Activated T-cell treated with anti-CD3 and anti-CD28 coated beads, Interleukin-2, amount 50 U/mL, for 48 hours (primary cell): Measurements from ENCODE around the gene CBFA2T3.
"Not testable (repeated sequence)": the region's sequence is repeated elsewhere in the genome, so short reads cannot be mapped to it uniquely, and the experiment has no call there.

Experiments used
- DNase-seq, 2 experiments: peaks; one replicate each; pipeline ENCODE4 v3.0.0-alpha.2; 2020

Gene CBFA2T3

DNA sequence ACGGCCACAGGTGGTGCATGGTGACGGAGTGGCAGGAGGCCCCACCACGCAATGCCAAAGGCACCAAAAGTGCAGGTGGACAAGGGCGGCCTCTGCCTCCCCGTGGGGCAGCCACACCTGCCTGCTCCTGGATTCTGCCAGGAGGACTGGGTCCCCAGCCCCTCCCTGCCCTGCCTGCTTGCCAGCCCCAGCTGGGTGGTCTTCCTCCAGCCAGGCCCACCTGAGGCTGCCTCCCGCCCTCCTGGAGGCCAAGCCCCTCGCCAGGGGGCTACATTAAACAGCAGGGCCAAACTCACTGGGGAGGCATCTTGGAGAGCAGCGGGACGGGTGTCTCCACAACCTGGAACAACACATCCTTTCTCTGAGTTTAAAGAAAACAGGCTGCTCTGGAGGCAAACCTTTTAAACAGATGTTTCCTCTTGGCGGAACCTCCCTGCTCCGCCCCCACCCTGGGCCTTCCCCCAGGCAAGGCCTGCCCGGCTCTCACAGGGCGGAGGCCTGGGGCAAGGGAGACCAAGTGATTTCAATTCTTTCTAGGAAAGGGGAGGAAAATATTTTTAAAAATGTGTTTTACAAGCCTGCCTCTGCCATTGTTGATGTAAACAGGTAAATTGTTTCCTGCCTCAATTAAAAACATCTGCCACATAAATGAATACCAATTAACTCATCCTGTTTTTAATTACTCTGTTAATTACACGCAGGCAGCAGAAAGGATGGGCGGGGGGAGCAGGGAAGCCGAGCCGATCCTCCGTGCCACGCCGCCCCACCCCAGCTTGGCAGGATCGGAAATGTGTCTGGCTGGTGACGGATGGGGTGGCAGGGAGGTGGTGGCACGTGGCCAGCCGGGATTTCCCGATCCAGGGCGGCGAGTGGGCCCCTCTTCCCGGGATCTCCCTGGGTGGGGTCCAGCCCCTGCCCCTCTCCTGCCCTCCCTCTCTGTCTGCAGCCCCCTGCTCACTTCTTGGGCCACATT, 56.1 kb downstream of the CBFA2T3 start:
- no peak for DNase-seq

DNA sequence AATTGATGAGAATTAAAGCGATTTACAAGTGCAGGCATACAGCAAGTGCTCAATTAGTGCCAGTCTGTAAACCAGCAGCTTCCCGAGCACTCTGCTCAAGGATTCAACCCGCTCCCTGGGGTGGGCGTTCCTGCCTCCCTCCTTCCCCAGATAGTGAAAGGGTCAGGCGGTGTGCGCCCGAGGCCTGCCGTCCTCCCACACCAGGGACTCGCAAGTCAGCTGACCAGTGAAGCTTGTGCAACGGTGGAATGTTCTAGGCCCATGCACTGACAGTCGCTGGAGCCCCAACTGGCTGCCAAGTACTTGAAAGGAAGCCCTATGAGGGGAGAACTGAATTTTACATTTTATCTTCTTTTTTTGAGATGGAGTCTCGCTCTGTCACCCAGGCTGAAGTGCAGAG, 57.1 kb downstream of the CBFA2T3 start:
- no peak for DNase-seq

DNA sequence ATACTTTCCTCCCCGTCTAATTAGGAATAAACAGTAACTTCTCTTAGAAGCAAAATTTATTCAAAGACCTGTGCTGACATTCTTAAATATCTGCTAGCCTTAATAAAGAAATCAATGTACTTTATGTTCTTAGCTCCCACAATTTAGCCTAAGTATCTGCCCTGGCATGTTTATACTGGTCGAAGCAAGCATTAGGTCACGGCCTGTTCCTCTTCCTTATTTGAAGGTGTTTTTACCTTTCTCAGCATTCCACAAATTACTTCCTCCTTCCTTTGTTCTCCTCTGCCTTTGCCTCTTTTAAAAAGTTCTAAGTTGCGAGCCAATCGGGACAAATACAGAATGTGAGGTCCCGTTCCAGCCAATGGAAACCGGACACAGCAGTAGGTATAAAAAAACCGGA, 58.1 kb downstream of the CBFA2T3 start:
- not testable (repeated sequence) for DNase-seq

DNA sequence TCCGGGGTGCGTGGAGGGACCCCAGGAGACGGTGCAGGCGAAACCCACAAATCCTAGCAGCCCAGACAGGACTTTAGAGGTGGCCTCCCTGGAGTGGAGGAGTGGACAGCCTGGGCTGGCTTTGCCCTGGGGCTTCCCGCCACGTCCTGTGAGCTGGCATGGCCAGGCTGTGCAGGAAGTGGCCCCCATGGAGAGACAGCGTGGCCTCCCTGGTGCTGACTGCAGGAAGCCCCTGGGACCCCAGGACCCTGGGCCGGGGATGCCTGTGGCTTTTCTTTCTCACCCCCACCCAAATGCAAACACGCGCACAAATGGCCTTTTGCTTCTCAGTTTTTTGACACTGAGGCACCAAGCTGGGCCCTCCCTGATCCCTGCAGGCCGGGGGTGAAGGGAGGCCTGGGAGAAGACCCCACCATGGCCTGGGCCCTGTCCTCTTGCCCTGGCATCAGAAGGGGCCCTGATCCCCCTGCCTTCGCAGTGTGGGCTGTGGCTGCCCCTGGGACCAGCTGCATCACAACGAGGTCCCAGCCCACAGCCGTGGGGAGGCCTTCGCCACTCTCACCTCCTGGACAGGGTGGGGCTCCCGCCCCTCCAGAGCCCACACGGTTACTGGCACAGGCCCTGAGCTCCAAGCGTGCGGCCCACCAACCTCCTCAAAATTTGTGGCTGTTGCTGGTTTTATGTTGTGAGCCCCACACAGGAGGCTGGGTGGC, 58.9 kb downstream of the CBFA2T3 start:
- DNase-seq, result no peak

DNA sequence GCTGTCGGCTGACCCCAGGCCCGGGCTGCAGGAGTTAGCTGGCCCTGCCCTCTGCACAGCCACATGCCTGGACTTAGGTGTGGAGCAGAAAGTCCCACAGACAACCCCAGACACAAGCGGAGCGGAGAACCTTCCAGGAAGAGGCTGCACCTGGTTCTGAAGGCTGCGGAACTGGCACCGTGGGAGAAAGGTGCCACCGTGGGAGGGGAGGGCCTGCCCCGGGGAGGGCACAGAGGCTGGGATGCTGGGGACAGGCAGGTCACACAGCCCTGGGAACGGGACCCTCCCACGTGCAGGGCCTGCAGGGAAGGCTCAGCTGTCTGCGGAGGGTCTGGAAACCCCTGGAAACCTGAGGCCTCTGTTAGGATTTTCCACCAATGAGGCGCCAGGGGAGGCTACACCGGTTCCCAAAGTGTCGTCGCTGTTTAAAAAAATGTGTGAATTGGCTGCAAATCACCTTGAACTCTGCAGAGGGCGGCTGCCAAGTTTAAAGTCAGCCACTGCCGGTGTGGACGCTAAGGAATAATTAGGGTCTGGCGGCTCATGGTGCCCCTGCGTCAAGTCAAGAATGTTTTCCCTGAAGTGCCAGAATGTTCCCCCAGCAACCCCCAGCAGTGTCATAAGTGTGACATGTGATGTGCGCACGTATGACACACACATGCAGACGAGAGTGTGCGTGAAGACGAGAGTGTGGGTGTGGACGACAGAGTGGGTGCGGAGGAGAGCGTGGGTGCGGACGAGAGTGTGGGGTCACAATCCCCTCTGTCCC, 59.7 kb downstream of the CBFA2T3 start:
- no peak for DNase-seq

DNA sequence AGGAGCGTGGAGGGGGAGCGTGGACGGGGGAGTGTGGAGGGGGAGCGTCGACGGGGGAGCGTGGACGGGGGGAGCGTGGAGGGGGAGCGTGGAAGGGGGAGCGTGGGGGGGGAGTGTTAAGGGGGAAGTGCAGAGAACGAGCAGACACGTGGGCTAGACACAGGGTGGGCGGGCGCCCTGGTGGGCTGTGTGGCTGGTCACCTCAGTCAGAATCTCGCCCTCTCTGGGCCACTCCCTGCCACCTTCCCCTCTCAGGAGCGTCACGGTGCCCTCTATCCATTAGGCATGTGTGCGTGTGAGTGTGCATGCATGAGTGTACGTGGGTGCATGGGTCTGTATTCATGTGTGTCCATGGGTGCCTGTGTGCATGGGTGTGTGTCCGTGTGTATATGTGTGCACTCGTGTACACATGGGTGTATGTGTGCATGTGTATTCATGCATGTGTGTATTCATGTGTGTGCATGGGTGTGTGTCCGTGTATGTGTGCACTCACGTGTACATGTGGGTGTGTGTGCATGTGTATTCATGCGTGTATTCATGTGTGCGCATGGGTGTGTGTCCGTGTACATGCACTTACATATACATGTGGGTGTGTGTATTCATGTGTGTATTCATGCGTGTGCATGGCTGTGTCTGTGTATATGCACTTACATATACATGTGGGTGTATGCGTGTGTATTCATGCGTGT, 61.2 kb downstream of the CBFA2T3 start:
- DNase-seq, result no peak

DNA sequence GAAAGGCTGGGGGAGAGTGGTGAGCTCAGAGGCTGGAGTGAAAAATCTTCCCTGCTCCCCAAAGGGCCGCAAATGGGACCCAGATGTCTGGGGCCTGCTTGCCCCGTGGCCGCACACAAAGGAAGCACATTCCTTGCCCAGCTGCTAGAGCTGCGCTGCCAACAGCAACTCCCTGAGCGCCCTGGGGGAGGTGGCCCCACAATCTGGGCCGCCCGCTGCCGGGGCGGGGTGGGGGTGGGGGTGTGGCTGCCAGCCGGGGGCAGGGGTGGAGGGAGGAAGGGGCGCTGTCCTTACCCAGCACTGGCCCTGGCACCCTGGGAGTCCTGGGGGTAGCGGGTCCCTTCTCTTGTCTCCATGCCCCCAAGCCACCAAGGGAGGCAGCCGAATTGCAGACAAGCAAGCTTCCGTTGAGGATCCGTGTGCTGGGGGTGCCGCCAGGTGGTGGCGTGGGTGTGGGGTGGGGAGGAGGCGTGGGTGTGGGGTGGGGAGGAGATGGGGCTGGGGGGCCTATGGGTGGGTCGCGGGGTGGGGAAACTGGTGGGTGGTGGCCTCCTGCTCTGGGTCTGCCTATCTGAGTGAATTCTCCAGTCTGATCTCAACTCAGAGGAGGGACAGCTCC, 62.1 kb downstream of the CBFA2T3 start:
- no peak for DNase-seq

DNA sequence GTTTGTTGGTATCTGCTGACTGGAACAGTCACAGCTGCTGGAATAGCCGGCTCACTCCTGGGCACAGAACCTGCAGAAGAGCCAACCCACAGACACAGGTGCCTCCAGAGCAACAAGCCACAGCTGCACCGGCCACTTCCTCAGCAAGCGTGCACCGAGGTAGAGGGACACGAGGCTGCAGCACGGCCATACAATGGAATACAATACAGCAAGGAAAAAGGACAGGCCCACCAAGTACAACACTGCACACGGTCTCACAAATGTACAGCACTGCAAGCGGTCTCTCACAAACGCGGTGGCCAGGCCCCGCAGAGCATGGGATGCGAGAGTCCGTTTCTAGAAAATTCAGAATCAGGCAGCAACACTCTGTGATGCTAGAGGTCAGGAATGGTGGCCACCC, 63.1 kb downstream of the CBFA2T3 start:
- no peak for DNase-seq

DNA sequence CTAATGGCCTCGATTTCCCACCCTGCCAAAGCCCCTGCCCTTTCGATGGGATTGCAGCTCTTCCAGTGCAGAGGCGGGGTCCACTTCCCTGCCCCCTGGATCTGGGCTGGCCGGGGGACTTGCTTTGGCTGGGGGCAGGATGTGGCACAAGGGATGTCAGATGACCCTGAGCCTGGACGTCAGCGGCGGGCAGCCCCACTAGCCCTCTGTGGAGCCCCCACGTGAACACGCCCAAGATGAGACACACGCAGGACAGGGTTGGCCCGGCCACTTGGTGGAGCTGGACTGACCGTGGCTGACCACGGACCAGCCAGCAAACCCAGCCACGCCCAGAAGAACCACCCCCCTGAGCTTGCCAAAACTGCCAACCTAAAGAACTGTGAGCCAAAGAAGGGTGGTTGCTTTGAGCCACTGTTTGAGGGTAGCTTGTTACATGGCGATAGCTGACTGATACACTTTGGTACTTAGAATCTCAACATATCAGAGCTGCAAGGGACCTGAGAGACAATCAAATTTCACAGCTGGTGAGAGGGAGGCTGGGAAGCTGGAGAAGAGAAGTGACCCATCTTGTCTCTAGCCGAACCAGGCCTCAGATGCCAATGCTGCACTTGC, 63.9 kb downstream of the CBFA2T3 start:
- no peak for DNase-seq

DNA sequence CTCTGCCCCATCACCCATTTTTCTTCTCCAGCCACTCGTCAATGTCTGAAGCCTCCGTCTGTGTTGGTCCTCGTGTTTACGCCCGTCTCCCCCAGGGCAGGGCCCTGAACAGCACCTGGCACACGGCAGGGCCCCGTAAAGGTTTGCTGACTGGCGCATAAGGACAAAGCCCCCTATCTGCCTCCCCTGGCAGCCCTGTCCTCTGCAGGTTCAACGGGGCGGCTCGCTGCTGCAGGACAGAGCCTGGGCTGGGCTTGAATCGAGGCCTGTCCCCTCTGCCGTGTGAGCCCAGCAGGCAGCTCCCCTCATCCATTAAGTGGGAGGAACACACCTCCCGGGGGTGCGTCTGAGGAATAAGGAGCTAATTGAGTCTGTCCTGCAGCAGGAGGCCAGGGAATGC, 64.5 kb downstream of the CBFA2T3 start:
- no peak for DNase-seq

DNA sequence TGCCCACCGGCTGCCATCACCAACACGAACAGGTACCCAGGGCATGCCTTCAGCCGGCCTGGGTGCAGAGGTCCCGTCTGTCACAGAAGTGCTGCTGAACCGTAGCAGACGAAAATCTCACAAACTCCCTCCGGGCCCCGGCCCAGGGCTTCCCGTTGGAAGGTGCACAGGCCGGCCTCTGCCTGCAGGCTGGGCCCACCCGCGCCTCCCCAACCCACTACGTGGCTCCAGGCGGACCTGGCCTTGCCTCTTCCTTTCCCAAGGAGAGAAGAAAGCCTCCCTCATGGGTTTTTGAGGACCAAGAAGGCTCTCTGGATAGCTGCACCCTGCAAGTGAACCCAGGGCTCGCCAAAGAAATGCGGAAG, 65.1 kb downstream of the CBFA2T3 start:
- no peak for DNase-seq

DNA sequence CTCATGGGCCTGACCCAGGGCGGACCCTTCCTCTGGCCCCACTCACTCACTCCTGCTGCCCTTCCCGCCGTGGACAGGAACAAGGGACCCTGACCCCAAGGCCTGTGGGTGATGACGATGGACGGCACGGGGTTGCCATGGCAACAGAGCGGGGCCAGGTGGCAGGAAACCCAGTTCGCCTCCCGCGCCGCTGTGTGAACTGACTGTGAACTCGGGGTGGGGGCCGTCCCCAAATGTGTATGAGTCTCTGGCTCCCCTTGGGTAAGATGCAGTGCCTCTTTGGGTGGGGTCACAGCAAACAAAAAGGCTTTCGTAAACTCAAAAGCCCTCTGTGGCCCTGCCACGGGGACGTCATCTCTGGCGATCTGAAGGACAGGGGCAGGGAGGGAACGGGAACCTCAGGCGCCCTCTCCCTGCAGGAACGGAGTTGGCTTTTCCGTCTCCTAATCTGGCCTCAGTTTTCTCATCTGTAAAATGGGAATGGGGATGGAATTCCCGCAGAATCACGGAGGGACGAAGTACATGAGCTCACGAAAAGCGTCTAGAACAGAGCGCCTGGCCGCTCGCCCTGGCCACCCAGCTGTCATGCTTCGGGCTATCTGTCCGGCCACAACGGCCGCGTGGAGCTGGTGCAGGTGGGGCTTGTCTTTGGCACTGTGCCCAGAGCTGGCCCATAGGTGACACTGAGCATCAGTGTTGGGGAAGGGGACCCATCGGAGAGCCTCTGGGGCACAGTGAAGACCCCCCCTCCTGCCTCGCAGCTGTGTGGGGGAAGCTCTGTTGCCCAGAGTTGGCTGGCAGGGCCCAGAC, 65.7 kb downstream of the CBFA2T3 start:
- DNase-seq, result no peak

DNA sequence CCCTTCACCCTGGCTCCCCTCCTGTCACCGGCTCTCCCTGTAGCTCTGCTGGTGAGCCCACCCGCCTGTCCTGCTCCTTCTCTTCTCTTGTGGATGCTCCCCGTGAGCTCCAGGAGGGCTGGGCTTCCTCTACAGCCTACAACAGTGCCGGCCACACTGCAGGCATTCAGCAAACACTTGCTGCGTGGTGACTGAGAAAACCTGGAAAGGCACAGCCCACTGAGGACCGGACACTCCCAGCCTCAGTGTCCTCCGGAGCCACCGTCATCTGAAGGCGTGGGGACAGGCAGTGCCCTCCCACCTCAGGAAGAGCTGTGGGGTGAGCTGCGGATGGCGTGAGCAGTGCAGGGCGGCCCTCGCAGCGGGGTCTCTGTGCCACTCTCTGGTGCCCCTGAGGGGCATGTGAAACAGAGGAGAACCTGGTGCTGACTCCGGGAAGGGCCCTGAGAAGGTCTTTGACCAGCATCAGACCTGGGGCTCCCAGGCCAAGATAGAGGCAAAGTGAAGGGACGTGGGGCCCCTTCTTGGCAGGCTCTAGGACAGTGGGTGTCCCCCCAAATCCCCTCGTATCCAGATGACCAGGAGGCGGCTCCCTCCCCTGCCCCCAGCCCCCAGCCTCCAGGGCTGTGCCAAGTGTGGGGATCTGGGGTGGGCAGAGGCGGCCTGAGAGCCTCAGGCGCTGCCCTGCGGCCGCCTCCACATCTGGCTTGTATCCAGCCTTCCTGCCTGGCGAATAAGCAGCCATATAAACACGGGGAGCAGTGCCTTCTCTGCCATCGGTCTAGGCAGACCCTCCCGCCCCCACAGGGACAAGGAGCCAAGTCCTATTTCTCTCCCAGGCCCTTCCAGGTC, 66.5 kb downstream of the CBFA2T3 start:
- no peak for DNase-seq

DNA sequence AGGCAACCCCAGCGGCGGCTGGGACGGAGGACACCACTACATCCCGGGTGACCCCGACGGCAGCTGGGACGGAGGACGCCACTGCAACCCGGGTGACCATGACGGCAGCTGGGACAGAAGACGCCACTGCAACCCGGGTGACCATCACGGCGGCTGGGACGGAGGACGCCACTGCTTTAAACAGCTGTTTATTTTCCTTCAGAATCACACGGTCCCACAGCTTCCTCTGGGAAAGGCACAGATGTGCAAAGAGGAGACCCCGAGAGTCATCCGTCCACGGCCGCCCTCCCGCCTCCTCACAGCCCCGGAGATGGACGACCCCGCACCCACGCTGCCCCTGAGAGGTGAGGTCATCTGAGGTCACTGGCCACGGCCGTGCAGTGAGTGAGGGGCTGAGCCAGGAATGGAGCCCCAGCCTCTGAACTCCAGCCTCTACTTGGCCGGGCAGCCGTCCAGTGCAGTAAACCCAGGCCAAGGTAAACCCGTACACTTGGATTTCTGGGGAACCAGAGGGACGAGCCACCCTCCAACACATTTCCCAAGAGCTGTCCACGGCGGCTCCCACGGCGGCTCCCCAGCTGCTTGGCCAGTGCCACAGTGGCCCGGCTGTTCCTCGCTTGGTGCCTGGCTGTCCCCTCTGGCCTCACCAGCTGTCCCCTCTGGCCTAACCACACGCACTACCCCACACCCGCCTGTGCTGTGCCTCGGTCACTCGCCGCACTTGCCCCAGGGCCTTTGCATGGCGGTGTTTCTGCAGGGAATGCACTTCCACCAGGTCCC, 67.4 kb downstream of the CBFA2T3 start:
- no peak for DNase-seq

DNA sequence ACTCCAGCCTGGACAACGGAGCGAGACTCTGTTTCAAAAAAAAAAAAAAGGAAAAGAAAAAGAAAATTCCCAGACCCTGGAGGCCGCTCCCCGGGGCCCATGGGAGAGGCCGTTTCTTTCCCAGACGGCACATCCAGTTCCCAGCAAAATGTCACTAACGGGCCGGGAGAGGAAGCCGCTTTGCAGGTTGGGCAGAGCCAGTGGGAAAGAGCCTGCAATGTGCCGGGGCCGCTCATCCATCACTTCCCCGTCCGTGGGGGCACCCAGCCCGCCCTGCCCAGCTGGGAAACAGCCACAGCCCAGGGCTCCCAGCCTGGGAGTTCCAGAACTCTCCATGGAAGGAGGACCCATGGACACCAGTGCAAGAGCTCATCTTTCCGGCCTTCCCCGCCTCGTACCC, 68.7 kb downstream of the CBFA2T3 start:
- no peak for DNase-seq

DNA sequence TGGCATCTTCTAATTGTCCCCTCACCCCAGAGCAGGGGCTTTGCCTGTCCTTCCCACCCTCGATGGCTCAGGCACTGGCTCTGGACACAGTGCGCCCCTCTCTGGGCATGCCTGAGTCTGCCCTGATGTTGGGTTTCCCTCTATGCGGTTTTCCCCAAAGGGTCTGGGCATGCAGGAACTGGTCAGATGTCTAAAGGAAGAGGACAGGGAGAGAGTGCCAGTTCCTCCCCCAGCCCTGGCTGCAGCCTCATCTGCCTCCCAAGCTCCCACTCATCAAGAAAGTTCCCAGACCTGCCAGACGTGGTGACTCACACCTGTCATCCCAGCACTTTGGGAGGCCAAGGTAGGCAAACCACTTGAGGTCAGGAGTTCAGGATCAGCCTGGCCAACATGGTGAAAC, 69.2 kb downstream of the CBFA2T3 start:
- DNase-seq, result no peak

DNA sequence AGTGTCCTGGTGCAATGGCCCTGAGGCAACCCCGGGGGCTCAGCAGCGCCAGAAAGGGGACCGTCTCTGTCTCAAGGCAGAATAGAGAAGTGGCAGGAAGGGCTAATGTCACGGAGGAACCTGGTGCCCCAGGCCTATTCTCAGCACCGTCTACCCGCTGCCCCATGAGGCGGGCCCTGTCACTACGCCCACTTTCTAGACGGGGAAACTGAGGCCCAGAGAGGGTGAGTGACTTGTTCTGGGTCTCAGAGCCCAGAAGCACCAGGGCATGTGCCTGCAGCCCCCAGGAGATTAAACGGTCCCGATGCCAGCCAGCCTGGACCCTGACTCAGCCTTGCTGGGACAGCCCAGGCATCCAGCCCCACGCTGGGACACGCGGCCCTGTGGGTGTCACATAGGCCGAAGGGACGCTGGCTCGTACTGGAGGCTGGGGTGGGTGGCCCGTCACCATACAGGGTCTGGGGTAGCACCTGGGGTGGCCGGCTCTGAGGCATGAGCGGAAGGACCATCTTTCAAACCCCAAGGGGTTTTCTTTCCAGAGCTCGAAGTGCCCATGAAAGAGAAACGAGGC, 70.4 kb downstream of the CBFA2T3 start:
- no peak for DNase-seq

DNA sequence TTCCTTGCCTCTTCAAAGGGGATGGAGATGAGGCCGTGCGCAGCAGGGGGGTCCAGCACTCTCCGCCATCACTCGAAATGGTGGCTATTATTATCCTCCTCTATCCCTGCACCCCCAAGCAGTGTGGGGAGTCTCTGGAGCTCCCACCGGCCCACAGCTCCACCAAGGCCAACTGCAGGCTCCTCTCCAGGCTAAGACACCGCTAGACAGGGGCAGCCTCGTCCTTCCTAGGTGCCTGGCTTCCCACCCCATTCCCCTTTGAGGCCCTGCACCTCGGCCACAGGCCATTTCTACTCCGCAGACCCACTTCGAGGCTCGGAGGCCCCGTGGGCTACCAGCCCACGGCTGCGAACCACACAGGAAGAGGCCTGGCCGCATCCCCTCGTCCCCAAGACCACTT, 71.0 kb downstream of the CBFA2T3 start:
- DNase-seq, result no peak

DNA sequence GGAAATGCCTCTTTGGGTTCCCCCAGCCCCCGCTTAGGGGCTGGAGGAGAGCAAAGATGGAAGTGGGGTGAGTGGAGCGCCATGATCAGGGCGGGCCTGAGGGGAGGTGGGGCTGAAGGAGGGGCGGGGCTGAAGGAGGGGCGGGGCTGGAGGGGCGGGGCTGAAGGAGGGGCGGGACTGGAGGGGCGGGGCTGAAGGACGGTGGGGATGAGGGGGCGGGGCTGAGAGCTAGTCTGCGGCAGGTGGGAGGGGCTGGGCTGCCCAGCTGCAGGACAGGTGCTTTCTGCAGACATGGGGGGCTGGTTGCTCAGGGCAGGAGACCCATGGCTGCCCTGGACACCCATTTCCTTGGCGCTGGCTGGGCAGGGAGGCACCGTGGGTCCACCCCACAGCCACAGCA, 71.4 kb downstream of the CBFA2T3 start:
- DNase-seq, result peak; percentile 35 to 38
